ENCODE results near the gene OLIG1. TPM values are rescaled to one million over a fixed set of nuclear protein-coding genes. Genes with fewer than 3 reads are reported as not detected.

Gene OLIG1
- total and polyA plus RNA-seq, 2 of the 8 experiments (the other 6 are each of a cell fraction or from before 2014, with no cell fraction given): 0.65 to 1.2 TPM

- WGBS, 2 experiments (ENCODE audit: extremely low coverage in 1 of 2, insufficient coverage in 1 of 2, insufficient read length in 1 of 2, insufficient replicate concordance in 2 of 2, low coverage in 1 of 2, low lambda C conversion rate in 2 of 2, missing lambda C conversion rate in 1 of 2): 88% methylated on average over 4 of the region's 4 CpGs; no CpG with 5 or more reads in 1 of the 2 experiments
- ChIA-PET POLR2A (ENCODE audit: partially characterized antibody) (no interaction called here), CTCF (ENCODE audit: partially characterized antibody) (interaction anchor here (0.9 to 1.2 kb wide), 2 partner anchors 24 to 113 kb away, joined by 3 to 4 read pairs; no protein-coding TSS in a partner anchor)
- Histone ChIP-seq H3K4ac (replicated peaks; ENCODE audit: insufficient read length, low read depth, low read length) (no peak overlapping the region), H3K9ac (replicated peaks in 1 of 4; ENCODE audit: extremely low read depth in 1 of 4, low read depth in 3 of 4, low read length in 3 of 4) (no peak overlapping the region), H3K23ac (ENCODE audit: insufficient read length) (no peak overlapping the region), H3K27me3 (replicated peaks in 1 of 4; ENCODE audit: control insufficient read depth in 3 of 4, extremely low read depth in 1 of 4, insufficient read depth in 3 of 4, low read length in 3 of 4) (peaks cover 1 to 21% (median 18%) of the 10 kb centered on the region in 4 experiments), H3K56ac (replicated peaks; ENCODE audit: insufficient read length, low read depth, low read length) (no peak overlapping the region), H4K8ac (ENCODE audit: extremely low read depth, insufficient read depth, low read length) (no peak overlapping the region), H3K27ac (ENCODE audit: low read depth, low read length) (no peak overlapping the region), H3K79me1 (ENCODE audit: low read depth, low read length) (no peaks in the 10 kb centered on the region), H3K9me3 (ENCODE audit: insufficient read depth in 2 of 2, low read depth in 1 of 2, low read length in 1 of 2) (peaks cover 7 to 10% of the 10 kb centered on the region in 2 experiments; a peak in 3 of 4 replicates), H2BK20ac (ENCODE audit: low read length) (0 out of 2 replicates have a peak overlapping the region, but pooled peaks have one; percentile 67), H3K4me3 (ENCODE audit: extremely low read depth in 1 of 4, insufficient read depth in 2 of 4, low read depth in 3 of 4, low read length in 4 of 4) (no peak overlapping the region), H3K36me3 (ENCODE audit: control insufficient read depth in 2 of 4, insufficient read depth in 4 of 4, low read length in 3 of 4) (no peaks in the 10 kb centered on the region), H2BK5ac (ENCODE audit: low read depth, low read length) (no peak overlapping the region), H2BK12ac (ENCODE audit: low read depth, low read length) (peak overlapping the region; percentile 92; the same call in 1 of the 2 replicates), H2BK120ac (replicated peaks; ENCODE audit: low read depth, low read length) (no peak overlapping the region), H4K91ac (replicated peaks; ENCODE audit: insufficient read length, low read length) (no peak overlapping the region), H2AFZ (ENCODE audit: low read length) (no peak overlapping the region), H3K4me2 (ENCODE audit: insufficient read depth in 1 of 2, low read depth in 2 of 2, low read length in 2 of 2) (peak overlapping the region in 1 of 2 experiments; percentile 85; a peak in 1 of 4 replicates), H3K23me2 (ENCODE audit: low read depth, low read length) (peaks cover 8% of the 10 kb centered on the region; the same call in 1 of the 2 replicates), H2BK15ac (ENCODE audit: low read length) (0 out of 2 replicates have a peak overlapping the region, but pooled peaks have one; percentile 67), H4K20me1 (replicated peaks in 1 of 2; ENCODE audit: control insufficient read depth in 1 of 2, insufficient read depth in 2 of 2, low read length in 2 of 2) (no peaks in the 10 kb centered on the region), H2AK5ac (ENCODE audit: low read depth, low read length) (no peak overlapping the region), H3K4me1 (replicated peaks in 1 of 4; ENCODE audit: control insufficient read depth in 3 of 4, insufficient read depth in 4 of 4, low read length in 3 of 4) (peaks cover 3 to 20% (median 17%) of the 10 kb centered on the region in 4 experiments), H4K5ac (ENCODE audit: insufficient read length, low read depth, low read length) (no peak overlapping the region), H3K79me2 (ENCODE audit: control insufficient read depth in 1 of 2, insufficient read depth in 2 of 2, low read length in 2 of 2) (no peaks in the 10 kb centered on the region), H3K14ac (ENCODE audit: insufficient read length) (no peak overlapping the region), H3K18ac (ENCODE audit: extremely low read depth, low read length) (no peak overlapping the region; the same call in 1 of the 2 replicates)
- DNase-seq (ENCODE audit: low read depth in 1 of 2, low spot score in 2 of 2): no peak
- no peak for FAIRE-seq
- TF ChIP-seq NRF1 (IDR thresholded peaks at IDR 0.05; ENCODE audit: low read depth, low read length): no peak
- no peak for TF ChIP-seq GABPA (IDR thresholded peaks at IDR 0.05; ENCODE audit: borderline replicate concordance, insufficient read depth, low read length)
- no peak for TF ChIP-seq JUND (IDR thresholded peaks at IDR 0.05; ENCODE audit: low read length)
- no peak for TF ChIP-seq RXRA (IDR thresholded peaks at IDR 0.05; ENCODE audit: insufficient read depth, low read depth, low read length)
- TF ChIP-seq BRCA1 (IDR thresholded peaks at IDR 0.05; ENCODE audit: low read depth, low read length): no peak
- no peak for TF ChIP-seq BCL11A (IDR thresholded peaks at IDR 0.05; ENCODE audit: low read depth in 2 of 2, low read length in 2 of 2)
- no peak for TF ChIP-seq SP4 (IDR thresholded peaks at IDR 0.05; ENCODE audit: low read length)
- no peak for TF ChIP-seq TCF12 (IDR thresholded peaks at IDR 0.05; ENCODE audit: low read depth, low read length)
- no peak for TF ChIP-seq CTBP2 (IDR thresholded peaks at IDR 0.05; ENCODE audit: borderline replicate concordance, insufficient read depth, insufficient read length, low read length)
- no peak for TF ChIP-seq ATF2 (IDR thresholded peaks at IDR 0.05; ENCODE audit: low read length)
Observed at GRCh38 chr21:33108228-33108627, 38.3 kb downstream of the OLIG1 start.

All from H1 (cell line).